NT2/D1 (cell line): ENCODE measurements around the gene ARV1.

Source experiments
- SUZ12 ChIP-seq: IDR thresholded peaks from 2 replicates; pipeline ENCODE4 v1.6.1; 2011; ENCODE audit not compliant: insufficient read length, insufficient read depth; ENCODE audit errors: extremely low read depth
- ZNF274 ChIP-seq: IDR thresholded peaks from 2 replicates; pipeline ENCODE4 v1.6.1; 2011; ENCODE audit warnings: mild to moderate bottlenecking, low read depth, low read length

DNA sequence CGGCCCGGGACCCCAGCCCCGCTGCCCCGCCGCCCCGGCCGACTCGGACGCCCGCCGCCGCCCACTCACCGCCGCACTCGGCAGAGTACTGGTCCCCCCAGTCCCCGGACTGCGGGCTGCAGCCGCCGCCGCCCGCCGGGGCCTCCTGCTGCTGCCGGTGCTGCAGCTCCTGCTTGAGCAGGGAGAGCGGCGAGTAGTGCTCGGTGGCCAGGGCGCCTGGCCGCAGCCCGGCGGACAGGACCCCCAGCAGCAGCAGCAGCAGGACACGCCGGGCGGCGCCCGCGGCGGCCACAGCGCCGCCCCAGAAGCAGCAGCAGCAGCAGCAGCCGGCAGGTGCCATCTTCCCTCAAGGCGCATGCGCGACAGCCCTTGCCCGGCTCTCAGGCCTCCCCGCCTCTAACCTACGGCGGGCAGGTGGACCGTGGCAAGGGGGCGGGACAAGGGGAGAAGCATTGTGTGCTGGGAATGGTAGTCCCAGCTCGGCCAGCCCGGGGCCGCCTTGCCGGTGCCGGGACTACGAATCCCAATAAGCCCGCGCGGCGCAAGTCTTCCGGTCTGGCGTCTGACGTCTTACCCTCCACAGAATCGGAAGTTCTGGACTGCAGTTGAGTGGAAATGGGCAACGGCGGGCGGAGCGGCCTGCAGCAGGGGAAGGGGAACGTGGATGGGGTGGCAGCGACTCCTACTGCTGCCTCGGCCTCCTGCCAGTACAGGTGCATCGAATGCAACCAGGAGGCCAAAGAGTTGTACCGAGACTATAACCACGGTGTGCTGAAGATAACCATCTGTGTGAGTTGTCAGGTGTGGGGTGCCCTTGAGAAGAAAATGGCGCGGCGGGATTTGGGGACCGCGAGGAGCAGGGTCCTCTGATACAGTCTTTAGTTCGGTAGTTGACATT lies at the start of gene ARV1, which contains the start of gene TTC13:
- TF ChIP-seq ZNF274 (no peak), SUZ12 (no peak)
